Activated CD4-positive, alpha-beta T cell treated with anti-CD3 and anti-CD28 coated beads, Interleukin-2, Interleukin-6, amounts not matched to agents 100 ng/mL and 50 ng/mL, durations not matched to agents 16 hours and 8 hours (primary cell): ENCODE data around the gene DMRT1.

Experiments used
- DNase-seq: peaks from one replicate; pipeline ENCODE4 v3.0.0-alpha.2; 2020

Gene DMRT1

DNA sequence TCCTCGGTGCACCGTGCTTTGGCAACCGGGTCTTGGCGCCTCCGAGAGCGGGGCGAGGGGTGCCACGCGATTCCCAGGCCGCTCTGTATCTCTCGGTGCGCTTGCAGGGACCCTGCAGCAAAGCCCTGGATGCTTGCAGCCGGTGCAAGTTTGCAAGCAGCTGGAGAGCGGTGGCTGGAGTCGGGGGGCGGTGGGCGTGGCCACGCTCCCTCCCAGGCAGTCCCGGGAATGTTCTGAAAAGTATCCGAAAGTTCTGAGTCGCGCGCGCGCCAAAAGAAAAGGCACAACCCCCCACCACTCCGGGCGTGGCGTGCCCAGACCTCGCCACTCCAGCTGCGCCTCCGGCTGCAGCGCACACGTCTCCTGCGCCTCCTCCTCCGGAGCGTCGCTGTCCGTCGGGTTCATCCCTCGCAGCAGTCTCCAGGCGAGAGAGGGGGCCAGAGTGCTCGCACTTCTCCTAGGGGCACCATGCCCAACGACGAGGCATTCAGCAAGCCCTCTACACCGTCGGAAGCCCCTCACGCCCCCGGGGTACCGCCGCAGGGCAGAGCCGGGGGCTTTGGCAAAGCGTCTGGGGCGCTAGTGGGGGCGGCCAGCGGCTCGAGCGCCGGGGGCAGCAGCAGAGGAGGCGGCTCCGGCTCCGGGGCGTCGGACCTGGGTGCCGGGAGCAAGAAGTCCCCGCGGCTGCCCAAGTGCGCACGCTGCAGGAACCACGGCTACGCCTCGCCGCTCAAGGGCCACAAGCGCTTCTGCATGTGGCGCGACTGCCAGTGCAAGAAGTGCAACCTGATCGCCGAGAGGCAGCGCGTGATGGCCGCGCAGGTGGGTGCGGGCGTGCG is at the start of gene DMRT1:
Gene DMRT1 (plus strand): TSS at position 327 of the 839 bp plus-strand sequence. CDS start 142 bp downstream, at position 469.
- DNase-seq: no peak

DNA sequence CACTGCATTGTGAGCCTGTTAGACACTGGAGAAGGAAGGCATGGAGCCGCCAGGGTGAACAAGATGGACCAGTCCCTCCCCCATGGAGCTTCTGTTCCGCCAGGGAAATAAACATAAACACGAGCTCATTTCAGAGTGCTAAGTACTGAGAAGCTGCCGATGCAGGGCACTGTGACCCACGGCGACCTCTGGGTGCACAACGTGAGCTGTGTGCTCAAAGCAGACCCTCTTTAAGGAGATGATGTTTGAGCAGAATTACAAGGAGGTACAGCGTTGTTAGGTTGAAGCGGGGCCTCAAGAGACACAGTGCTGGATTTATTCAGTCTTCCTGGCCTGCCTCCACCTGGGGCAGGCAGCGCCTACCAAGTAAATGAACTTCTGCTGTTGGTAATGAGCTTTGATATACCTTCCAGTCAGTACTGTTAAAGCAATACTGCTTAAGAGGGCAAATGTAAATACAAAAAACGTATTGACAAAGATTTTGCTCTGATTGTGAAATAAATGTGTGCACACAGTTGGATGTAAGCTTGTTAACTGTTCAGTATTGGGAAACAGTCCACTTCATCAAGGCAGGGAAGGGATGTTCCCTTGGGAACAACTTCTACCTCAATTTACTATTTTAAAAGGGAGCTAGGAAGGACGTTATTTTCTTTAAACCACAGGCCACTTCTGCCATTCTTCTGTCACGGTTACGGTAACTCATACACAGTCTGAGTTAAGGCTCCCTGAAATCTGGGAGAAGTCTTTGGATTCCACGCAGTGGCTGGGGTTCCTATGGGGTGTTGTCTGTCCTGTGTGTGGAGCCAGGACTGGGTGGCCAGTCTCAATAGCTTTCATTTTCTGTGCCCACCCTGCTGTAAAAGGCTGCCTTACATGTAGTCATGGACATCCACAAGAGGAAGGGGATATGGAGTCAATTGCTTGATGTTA is 48.9 kb upstream of the DMRT1 start:
- no peak for DNase-seq

DNA sequence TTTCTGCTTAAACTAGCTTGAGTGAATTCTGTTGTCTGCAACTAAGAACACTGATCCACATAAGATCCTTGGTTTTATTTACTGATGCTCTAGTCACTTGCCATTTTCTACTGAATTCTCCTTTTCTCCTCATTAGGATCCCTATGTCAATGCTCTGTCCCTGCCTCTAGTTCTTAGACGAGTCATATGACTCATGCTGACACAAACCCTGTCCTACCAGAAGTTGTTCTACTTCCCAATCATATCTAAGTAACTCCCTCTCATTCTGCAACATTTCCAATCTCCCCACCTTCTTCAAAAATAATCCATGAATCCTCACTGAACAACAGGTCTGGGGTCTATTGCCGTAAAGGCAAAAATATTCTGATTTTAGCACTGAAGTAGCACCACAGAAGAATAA is 47.1 kb upstream of the DMRT1 start:
- DNase-seq: no peak

DNA sequence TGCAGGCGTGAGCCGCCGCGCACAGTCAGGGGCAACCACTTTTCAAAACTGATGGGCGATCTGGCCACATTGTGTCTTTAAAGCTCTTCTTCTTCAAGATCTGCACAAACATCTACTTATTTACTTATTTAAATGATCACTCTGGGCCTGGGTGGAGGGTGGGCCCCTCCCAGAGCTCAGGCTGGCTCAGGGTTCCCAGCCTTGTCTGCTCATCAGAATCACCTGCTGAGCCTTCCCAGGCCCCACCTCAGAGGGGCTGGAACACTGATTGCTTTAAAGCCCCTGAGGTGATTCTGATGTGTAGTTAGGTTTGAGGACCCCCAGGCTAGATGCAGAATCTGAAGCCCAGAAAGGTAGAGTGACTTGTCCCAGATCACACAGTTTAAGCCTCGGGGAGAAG is 45.6 kb upstream of the DMRT1 start:
- no peak for DNase-seq

DNA sequence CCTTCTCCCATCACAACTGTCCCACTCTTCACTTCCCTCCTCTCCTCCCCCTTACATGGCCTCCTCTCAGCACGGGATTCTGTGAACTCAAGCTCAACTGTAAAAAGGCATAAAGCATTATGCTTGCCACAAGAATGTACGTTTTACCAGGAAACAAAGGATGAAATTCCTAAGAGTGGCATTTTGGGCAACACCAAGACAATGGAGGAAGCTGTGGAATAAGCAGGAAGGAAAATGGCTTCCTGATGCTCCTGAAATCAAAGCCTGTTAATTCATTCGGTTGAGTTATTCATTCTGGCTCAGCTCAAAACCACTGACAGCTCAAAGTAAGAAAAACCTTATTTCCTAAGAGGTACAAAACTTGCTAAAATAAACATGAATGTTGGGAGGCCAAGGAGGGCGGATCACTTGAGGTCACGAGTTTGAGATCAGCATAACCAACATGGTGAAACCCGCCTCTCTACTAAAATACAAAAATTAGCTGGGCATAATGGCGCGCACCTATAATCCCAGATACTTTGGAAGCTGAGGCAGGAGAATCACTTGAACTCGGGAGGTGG is 40.8 kb upstream of the DMRT1 start:
- peak; percentile 58 for DNase-seq

DNA sequence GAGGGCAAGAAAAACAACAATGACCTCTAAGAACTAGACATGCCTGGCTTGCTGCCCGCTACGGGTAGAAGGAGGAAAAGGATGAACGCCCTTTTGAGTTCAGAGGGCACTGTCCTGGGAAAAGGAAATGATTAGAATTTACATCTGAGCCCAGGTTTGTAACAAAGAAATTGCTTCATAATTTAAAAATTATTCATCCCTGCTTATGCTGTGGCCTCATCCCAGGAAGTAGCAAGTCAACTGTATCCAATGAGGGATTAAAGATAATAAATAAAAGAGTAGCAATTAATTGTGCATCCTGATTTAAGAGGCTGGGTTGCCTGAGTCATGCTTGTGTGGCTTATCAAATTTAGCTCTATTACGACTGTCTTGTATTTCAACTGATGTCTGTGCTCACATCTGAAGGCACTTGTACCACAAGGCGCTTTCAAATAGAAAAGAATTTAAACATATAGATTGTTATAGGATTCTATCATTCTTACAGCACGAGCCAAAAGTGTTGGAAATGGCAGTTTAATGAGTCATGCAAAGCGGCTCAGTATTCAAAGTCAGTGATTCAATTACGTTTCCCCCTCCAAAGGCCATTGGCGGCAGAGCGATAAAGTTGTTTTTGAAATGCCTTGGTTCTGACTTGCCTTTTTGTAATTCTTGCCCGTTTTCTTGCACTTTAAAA is 40.0 kb upstream of the DMRT1 start:
- DNase-seq: no peak

DNA sequence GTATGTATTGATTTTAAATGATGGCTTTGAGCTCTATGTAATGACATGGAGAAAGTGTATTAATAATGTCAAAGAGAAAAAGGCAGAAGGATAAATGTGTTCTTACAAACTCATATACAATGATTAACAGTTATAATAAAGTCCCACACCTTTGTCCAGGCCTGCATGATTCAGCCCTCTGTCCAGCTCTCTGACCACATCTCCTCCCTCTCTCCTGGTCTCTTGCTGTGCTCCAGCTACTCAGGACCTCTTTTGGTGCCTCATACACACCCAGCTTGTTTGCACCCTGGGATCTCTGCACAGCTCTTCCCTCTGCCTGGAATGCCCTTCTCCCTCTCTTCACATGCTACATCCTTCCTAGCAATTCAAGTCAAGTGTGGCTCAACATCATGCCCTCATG is 37.5 kb upstream of the DMRT1 start:
- no peak for DNase-seq

DNA sequence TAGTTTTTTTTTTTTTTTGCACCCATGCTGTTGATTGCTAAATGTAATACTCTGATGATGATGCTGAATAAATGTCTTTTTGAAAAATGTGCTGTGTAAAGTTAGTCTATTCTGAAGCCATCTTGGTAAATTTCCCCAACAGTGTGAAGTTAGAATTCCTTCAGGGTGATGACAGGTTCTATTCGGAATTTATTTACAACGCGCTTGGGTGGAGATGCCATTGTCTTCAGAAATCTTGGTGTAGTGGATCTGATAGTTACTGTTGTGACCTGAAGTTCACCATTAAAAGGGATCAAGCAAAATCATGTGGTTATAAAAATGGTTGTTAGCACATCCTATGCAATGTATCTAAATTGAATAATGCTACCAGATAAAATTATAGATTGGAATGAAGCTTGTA is 36.3 kb upstream of the DMRT1 start:
- DNase-seq: no peak

DNA sequence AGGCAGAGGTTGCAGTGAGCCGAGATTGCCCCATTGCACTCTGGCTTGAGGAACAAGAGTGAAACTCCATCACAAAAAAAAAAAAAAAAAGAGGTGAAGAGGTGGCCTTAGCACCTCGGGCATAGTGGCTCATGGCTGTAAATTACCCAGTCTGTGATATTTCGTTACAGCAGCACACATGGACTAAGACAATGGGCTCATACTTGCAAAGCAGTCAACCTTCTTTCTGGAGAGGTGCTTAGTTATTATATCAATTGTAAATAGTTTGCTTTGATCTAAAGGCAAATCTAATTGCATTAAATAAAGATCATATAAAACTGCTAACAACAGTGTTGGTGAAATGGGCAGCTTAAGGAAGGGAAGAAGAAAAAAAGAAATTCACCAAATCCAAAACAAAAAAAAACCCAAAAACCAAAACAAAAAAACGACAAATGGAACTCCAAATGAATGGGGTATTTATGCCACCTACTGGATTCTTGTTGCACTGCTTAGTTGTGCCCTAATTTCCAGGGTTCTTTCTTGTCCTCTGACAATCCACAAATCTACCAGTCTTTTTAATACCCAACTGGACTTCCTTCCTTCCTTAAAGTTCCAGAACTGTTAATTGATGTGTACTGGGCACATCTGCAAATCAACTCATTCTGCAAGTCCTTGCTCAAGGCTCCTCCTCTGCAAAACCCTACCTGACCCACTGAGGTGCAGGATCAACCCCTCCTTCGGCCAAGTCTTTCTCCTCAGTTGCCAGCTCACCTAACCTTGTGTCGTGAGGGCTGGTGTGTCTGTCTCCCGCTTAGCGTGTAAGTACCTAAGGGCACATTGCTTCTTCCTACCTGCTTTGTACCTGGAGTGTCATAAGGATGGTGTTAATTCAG is 35.0 kb upstream of the DMRT1 start:
- DNase-seq: peak; percentile 36

DNA sequence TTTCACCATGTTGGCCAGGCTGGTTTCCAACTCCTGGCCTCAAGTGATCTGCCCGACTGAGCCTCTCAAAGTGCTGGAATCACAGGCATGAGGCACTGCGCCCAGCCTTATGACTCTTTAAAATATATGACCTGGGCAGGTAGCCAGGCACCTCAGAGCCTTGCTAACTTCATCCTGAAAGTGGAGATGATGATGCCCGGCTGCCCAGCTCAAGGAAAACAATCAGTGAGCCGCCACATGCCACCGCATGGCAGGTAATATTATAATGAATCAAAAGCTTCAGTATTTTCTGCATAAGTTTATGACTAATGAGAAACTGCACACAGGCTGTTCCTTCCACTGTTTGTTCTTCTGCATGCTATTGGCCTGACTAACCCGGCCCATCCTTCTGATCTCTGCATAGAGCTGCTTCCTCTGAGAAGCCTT is 30.4 kb upstream of the DMRT1 start:
- no peak for DNase-seq

DNA sequence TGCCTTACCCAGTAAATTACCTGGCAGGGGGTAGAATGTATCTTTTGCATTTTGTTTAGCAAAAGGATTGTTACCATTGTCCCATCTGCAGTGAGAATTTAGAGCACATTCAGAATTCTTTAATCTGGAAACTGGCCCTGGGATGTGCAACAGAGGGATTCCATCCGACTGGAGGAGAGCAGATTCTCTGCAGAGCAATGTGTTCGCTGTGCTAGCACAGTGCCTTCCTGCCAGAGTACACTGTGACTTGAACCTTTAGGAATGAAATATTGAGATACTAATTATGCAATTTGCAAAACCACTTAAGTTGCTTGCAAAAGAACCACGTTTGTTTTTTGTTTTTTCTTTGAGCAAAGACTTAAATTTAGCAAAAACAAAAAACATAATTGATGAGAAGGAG is 22.5 kb upstream of the DMRT1 start:
- DNase-seq: no peak

DNA sequence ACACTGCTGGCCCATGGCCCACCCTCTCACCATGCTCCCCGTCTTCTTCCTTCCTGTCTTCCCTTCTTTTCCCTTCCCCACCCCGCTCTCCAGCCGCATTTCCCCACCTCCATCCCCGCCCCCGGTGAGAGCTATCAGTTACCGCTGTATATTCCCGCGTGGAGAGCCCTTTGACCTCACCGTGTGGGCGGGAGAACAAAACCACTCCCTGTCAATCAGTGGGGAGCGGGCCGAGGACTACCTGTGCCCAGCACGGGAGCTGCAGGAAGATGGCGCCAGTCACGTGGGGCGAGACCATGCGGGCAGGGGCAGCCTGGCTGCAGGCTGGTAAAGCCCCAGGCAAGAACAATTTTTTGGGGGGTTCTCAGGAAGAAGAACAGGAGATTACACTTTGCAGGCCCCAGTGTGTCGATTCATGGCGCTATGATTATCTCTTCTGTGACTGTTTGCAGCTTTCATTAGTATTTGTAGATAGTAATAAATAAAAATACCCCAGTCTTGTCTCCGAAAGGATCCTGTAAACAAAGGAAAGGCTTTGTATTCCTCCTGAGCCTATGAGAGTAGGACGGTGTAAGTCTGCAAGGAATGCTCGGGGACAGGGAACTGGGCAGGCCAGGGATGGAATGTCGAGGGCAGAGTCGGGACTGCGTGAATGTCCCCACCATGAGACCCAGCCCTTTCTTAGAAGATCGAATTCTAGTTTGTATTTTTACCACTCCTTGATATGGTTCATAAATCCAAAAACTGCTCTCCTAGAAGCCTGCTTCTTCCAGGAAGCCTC is 14.8 kb upstream of the DMRT1 start:
- DNase-seq: no peak

DNA sequence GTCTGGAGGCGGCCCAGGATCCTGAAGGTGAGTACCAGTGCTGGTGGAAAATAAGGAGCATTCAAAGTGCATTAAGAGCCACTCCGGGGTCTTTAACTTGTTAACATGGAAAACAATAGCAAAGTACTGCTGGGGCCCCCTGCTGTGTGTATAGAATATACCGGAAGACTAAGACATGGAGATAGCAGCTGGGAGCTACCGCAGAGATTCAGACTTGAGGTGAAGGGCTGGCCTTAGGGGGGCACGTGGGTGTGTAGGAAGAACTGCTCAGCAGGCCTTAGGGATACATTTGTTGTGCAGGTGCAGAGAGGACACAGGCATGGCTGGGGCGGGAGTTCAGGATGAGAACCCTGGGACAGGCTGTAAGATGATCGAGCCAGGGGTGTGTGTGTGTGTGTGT is 1.2 kb upstream of the DMRT1 start:
- DNase-seq: no peak

DNA sequence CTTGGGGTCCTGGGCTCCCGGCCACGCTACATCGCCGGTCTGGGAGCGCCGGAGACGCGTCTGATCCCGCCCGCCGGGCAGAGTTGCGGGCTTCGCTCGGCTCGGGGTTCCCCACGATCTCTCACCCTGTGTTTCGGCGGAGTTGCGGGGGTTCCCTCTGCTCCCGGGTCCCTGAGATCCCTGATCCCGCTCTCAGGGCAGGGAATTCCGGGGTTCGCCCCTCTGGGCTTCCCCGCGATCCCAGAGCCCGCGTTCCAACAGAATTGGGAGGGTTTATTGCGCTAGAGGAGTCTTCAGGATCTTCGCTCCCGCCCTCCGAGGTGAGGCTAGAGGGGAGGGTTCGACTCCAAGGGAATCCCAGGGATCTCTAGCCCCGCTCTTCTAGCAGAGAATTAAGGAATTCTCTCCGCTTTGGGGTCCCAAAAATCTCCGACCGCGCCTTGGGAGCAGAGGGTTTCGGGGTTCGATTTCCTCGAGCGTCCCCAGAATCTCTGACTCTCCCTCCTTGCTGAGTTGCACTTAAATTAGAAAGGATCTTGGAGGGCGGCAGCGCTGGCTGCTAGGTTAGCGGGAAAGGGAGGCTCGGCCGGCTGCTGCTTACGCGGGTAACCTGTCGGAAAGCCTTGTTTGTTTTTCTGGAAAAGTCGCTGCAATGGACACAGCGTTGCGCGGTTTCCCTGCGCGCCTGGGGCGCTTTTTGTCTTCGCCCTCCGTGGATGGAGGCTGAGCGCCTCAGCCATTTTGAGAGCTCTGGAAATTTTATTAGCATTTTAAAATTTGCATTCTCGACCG is 1.3 kb downstream of the DMRT1 start:
- DNase-seq: no peak

DNA sequence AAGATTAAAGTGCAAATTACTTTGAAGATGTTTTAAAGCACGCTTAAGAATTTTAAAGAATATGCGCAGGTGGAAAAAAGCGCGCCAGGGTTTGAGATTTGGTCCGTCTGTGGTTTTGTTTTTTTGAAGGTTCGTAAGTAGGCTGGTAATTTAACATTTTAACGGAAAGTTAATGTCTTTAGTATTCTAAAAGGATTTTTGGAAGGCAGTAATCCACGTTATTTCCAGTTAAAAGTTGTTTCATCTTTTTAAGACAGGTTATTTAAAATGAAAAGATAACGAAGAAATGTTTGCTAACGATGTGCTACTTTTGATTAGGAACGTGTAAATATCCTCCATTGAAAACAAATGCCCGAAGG is 1.9 kb downstream of the DMRT1 start:
- DNase-seq: no peak

DNA sequence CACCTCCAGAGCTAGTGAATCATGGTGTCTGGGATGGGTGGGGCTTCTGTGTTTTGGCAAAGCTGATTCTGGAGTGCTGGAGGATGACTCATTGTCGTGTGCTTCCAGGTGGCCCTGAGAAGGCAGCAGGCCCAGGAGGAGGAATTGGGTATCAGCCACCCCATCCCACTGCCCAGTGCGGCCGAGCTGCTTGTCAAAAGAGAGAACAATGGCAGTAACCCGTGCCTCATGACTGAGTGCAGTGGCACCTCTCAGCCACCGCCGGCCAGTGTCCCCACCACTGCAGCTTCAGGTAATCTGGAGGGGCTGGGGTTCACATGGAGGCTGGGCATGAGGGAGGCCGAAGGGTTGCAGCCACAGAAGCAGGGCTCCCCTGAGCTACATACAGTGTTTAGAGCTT is 5.4 kb downstream of the DMRT1 start:
- no peak for DNase-seq

DNA sequence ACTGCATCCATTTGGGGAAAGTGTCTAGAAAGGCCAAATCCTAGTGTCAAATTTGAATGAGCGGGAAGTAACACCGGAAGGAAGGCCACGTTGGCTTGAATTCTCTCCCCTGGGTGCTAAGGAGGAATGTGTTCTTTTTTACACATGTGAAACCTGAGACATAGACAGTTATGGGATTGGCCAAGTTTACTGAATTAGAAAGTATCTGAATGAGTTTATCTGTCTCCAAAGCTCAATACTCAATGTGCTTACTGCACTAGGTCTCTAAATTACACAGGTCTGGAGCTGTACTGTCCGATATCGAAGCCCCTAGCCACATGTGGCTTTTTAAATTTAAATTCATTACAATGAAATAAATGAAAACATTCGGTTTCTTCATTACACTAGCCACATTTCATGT is 6.0 kb downstream of the DMRT1 start:
- peak; percentile 45 for DNase-seq

DNA sequence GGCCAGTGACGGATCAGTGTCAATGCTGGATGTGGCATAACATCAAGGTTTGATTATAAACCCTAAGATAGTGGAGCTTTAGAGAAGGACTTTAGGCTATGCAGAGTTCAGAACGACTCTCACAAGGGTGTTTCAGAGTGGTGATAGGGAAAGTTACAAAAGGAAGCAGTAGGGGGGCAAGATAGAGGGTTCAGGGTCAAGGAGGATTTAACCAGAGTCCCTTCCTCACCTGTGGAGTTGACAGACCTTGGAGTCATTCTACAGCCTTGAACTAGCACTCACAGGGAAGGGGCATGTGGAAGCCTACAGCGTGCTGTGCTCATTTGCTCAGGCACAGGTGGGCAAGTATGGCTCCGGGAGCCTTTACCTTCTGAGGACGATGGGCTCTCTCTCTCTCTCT is 7.9 kb downstream of the DMRT1 start:
- no peak for DNase-seq

DNA sequence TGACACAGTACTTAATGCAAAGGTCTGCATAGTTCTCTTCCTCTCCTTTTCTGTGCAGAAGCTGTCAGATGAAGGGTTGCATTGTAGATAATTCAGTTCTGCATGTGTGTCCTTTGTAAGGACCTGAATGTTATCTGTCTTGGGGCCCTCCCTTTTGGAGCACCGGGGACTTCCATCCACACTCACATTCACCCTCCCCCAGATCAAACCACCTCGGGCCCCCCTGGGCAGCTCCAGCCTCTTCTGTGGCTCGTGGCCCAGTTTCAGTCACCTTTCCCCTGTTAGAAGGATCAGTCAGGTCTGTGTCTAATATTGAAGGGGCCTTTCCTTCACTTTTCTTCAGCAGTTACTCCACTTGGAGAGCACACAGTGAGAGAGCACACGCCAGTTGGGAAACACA is 11.0 kb downstream of the DMRT1 start:
- no peak for DNase-seq

DNA sequence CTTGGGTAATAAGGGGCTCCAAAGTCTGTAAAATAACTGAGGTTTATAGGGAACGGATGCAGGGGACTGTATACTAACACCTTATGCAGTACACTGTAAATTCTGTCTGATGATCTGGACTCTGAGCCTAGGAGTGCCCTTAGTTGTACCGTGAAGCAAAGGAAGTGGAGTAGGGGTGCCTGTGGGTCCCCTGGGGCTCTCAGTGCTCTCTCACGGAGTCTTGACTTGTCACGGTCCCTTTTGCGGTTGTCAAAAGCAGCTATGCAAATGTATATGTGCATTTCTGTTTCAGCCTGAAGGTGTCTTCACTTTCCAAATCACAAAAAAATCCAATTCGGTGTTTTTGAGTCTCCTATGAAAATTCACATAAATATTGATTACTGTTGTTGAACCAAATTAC is 17.8 kb downstream of the DMRT1 start:
- DNase-seq: no peak
